ENCODE results near the gene TRIO.

TRIO gene

GRCh38 chr5:14178671-14179211 is 35.6 kb downstream of the TRIO start:
- no peak for TF ChIP-seq FOXP2 (optimal IDR thresholded peaks at IDR 0.05; ENCODE audit: control extremely low read depth, extremely low read length, insufficient read depth)
- TF ChIP-seq POLR2AphosphoS5 (IDR thresholded peaks at IDR 0.05; ENCODE audit: borderline replicate concordance, low read depth, low read length): no peak
- no peak for TF ChIP-seq EZH2 (IDR thresholded peaks at IDR 0.05)
- H3K9me3 ChIP-seq (ENCODE audit: low read depth, low read length): no peaks in the 10 kb centered on the region
- DNase-seq (ENCODE audit: low read depth, low spot score): no peak
- no peak overlapping the region for H3K4me3 ChIP-seq
- no peak overlapping the region for H3K27ac ChIP-seq
- H3K9ac ChIP-seq (ENCODE audit: insufficient read length): no peak overlapping the region
- H3K36me3 ChIP-seq (ENCODE audit: insufficient read depth, low read length): no peaks in the 10 kb centered on the region

DNA sequence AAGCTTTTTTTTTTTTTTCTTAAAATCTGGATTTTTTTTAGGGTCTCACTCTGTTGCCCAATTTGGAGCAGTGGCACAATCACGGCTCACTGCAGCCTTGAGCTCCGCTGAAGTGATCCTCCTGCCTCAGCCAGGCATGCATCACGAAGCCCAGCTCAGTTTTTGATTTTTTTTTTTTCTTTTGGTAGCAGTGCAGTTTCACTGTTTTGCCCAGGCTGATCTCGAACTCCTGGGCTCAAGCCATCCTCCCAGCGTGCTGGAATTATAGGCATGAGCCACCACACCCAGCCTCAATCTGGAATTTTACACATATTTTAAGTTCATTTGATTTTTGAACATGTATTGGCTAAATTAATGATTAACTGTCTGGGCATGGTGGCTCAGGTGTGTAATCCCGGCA is 36.3 kb downstream of the TRIO start:
- no peak for TF ChIP-seq FOXP2 (optimal IDR thresholded peaks at IDR 0.05; ENCODE audit: control extremely low read depth, extremely low read length, insufficient read depth)
- TF ChIP-seq EZH2 (IDR thresholded peaks at IDR 0.05): no peak
- no peak for TF ChIP-seq POLR2AphosphoS5 (IDR thresholded peaks at IDR 0.05; ENCODE audit: borderline replicate concordance, low read depth, low read length)
- H3K27ac ChIP-seq: no peak overlapping the region
- no peaks in the 10 kb centered on the region for H3K9me3 ChIP-seq (ENCODE audit: low read depth, low read length)
- H3K4me3 ChIP-seq: no peak overlapping the region
- DNase-seq (ENCODE audit: low read depth, low spot score): no peak
- no peaks in the 10 kb centered on the region for H3K36me3 ChIP-seq (ENCODE audit: insufficient read depth, low read length)
- H3K9ac ChIP-seq (ENCODE audit: insufficient read length): no peak overlapping the region

GRCh38 chr5:14180437-14180836 is 37.3 kb downstream of the TRIO start:
- DNase-seq (ENCODE audit: low read depth, low spot score): no peak
- Histone ChIP-seq H3K9me3 (ENCODE audit: low read depth, low read length) (no peaks in the 10 kb centered on the region), H3K27ac (no peak overlapping the region), H3K36me3 (ENCODE audit: insufficient read depth, low read length) (no peaks in the 10 kb centered on the region), H3K4me3 (no peak overlapping the region), H3K9ac (ENCODE audit: insufficient read length) (no peak overlapping the region)
- TF ChIP-seq POLR2AphosphoS5 (IDR thresholded peaks at IDR 0.05; ENCODE audit: borderline replicate concordance, low read depth, low read length): no peak

GRCh38 chr5:14181299-14181968 is 38.3 kb downstream of the TRIO start:
- Histone ChIP-seq H3K27ac (no peak overlapping the region), H3K9ac (ENCODE audit: insufficient read length) (no peak overlapping the region), H3K36me3 (ENCODE audit: insufficient read depth, low read length) (no peaks in the 10 kb centered on the region), H3K9me3 (ENCODE audit: low read depth, low read length) (no peaks in the 10 kb centered on the region), H3K4me3 (no peak overlapping the region)
- DNase-seq (ENCODE audit: low read depth, low spot score): no peak
- TF ChIP-seq POLR2AphosphoS5 (IDR thresholded peaks at IDR 0.05; ENCODE audit: borderline replicate concordance, low read depth, low read length): no peak
- no peak for TF ChIP-seq EZH2 (IDR thresholded peaks at IDR 0.05)
- no peak for TF ChIP-seq FOXP2 (optimal IDR thresholded peaks at IDR 0.05; ENCODE audit: control extremely low read depth, extremely low read length, insufficient read depth)

- Histone ChIP-seq H3K27ac (no peak overlapping the region), H3K9ac (ENCODE audit: insufficient read length) (no peak overlapping the region), H3K9me3 (ENCODE audit: low read depth, low read length) (no peaks in the 10 kb centered on the region), H3K36me3 (ENCODE audit: insufficient read depth, low read length) (no peaks in the 10 kb centered on the region), H3K4me3 (no peak overlapping the region)
- no peak for DNase-seq (ENCODE audit: low read depth, low spot score)
- TF ChIP-seq FOXP2 (optimal IDR thresholded peaks at IDR 0.05; ENCODE audit: control extremely low read depth, extremely low read length, insufficient read depth) (no peak), POLR2AphosphoS5 (IDR thresholded peaks at IDR 0.05; ENCODE audit: borderline replicate concordance, low read depth, low read length) (no peak), EZH2 (IDR thresholded peaks at IDR 0.05) (no peak)
These were observed 39.6 kb downstream of the TRIO start for GRCh38 chr5:14182761-14183160.

GRCh38 chr5:14183187-14183939 is 40.2 kb downstream of the TRIO start:
- Histone ChIP-seq H3K27ac (no peak overlapping the region), H3K4me3 (no peak overlapping the region), H3K36me3 (ENCODE audit: insufficient read depth, low read length) (no peaks in the 10 kb centered on the region), H3K9me3 (ENCODE audit: low read depth, low read length) (no peaks in the 10 kb centered on the region), H3K9ac (ENCODE audit: insufficient read length) (no peak overlapping the region)
- no peak for DNase-seq (ENCODE audit: low read depth, low spot score)
- no peak for TF ChIP-seq POLR2AphosphoS5 (IDR thresholded peaks at IDR 0.05; ENCODE audit: borderline replicate concordance, low read depth, low read length)
- no peak for TF ChIP-seq FOXP2 (optimal IDR thresholded peaks at IDR 0.05; ENCODE audit: control extremely low read depth, extremely low read length, insufficient read depth)
- TF ChIP-seq EZH2 (IDR thresholded peaks at IDR 0.05): no peak

GRCh38 chr5:14184082-14184481 is 40.9 kb downstream of the TRIO start:
- no peak for TF ChIP-seq POLR2AphosphoS5 (IDR thresholded peaks at IDR 0.05; ENCODE audit: borderline replicate concordance, low read depth, low read length)
- TF ChIP-seq EZH2 (IDR thresholded peaks at IDR 0.05): no peak
- TF ChIP-seq FOXP2 (optimal IDR thresholded peaks at IDR 0.05; ENCODE audit: control extremely low read depth, extremely low read length, insufficient read depth): no peak
- no peak for DNase-seq (ENCODE audit: low read depth, low spot score)
- no peak overlapping the region for H3K27ac ChIP-seq
- no peak overlapping the region for H3K4me3 ChIP-seq
- H3K9me3 ChIP-seq (ENCODE audit: low read depth, low read length): no peaks in the 10 kb centered on the region
- H3K36me3 ChIP-seq (ENCODE audit: insufficient read depth, low read length): no peaks in the 10 kb centered on the region
- H3K9ac ChIP-seq (ENCODE audit: insufficient read length): no peak overlapping the region

DNA sequence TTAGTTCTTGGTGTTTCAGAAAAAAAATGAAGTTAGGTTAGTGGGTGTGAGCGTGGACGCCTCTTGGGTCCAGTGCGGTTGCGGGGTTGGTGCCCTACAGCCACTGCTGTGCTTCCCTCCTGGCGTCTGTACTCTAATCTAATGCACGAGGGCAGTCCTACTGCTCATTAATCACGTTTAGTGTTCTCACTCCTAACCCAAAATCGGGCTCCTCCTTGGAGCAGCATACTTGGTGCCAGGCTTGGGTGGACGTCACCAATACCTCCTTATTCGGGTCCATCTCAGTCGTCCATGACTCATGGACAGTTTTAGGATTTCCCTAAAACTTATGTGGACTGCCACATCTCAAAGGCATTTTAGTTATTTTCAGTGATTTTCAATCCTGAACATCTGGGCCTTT is 41.6 kb downstream of the TRIO start:
- Histone ChIP-seq H3K4me3 (no peak overlapping the region), H3K27ac (no peak overlapping the region), H3K36me3 (ENCODE audit: insufficient read depth, low read length) (no peaks in the 10 kb centered on the region), H3K9ac (ENCODE audit: insufficient read length) (no peak overlapping the region), H3K9me3 (ENCODE audit: low read depth, low read length) (no peaks in the 10 kb centered on the region)
- no peak for TF ChIP-seq FOXP2 (optimal IDR thresholded peaks at IDR 0.05; ENCODE audit: control extremely low read depth, extremely low read length, insufficient read depth)
- TF ChIP-seq EZH2 (IDR thresholded peaks at IDR 0.05): no peak
- TF ChIP-seq POLR2AphosphoS5 (IDR thresholded peaks at IDR 0.05; ENCODE audit: borderline replicate concordance, low read depth, low read length): no peak
- no peak for DNase-seq (ENCODE audit: low read depth, low spot score)
